ENCODE data around the gene MBD3L5.

GRCh38 chr19:7006135-7006704 is 24.2 kb upstream of the MBD3L5 start:
- TF ChIP-seq EGR1 (conservative IDR thresholded peaks at IDR 0.05): no peak
- TF ChIP-seq MXI1 (IDR thresholded peaks at IDR 0.05; ENCODE audit: low read depth, low read length): no peak
- TF ChIP-seq POLR2A (conservative IDR thresholded peaks at IDR 0.05): no peak
- no peak for TF ChIP-seq CTCF (IDR thresholded peaks at IDR 0.05 in 2 of 3, conservative IDR thresholded peaks at IDR 0.05 in 1 of 3; ENCODE audit: insufficient read depth in 2 of 3, low read depth in 1 of 3, low read length in 3 of 3)
- TF ChIP-seq POLR2AphosphoS5 (IDR thresholded peaks at IDR 0.05; ENCODE audit: control insufficient read depth, insufficient read depth, low read depth, low read length): no peak
- no peak for TF ChIP-seq GTF3C2 (IDR thresholded peaks at IDR 0.05; ENCODE audit: borderline replicate concordance, extremely low read depth, insufficient read length)
- peak; percentile 85 for TF ChIP-seq RAD51 (IDR thresholded peaks at IDR 0.05; ENCODE audit: borderline replicate concordance, low read depth)
- no peak for TF ChIP-seq ZNF354B (CRISPR knock-in tag; IDR thresholded peaks at IDR 0.05)
- TF ChIP-seq NR1H2 (CRISPR knock-in tag; IDR thresholded peaks at IDR 0.05): no peak
- no peak for TF ChIP-seq NFE2 (IDR thresholded peaks at IDR 0.05; ENCODE audit: low read depth)
- no peak for TF ChIP-seq RBM39 (optimal IDR thresholded peaks at IDR 0.05; ENCODE audit: low read depth, low read length)
- TF ChIP-seq RAD21 (CRISPR knock-in tag; conservative IDR thresholded peaks at IDR 0.05 in 1 of 2, IDR thresholded peaks at IDR 0.05 in 1 of 2): no peak

All from K562 (cell line).